NCI-H748 (cell line): ENCODE measurements around the gene EVI2A.
"Not testable (repeated sequence)": the region's sequence is repeated elsewhere in the genome, so short reads cannot be mapped to it uniquely, and the experiment has no call there.

Experiments used
- DNase-seq: peaks from one replicate; lab custom pipeline; 2025; ENCODE audit not compliant: unreplicated experiment; lab: John Stamatoyannopoulos, UW

Gene EVI2A

GRCh38 chr17:31313982-31314781, 7.2 kb downstream of the EVI2A start, which contains the start of gene EVI2B:
TSS of gene EVI2B (minus strand) at chr17:31314054. CDS start at chr17:31305609, 8,445 bp downstream.
- DNase-seq = no peak

DNA sequence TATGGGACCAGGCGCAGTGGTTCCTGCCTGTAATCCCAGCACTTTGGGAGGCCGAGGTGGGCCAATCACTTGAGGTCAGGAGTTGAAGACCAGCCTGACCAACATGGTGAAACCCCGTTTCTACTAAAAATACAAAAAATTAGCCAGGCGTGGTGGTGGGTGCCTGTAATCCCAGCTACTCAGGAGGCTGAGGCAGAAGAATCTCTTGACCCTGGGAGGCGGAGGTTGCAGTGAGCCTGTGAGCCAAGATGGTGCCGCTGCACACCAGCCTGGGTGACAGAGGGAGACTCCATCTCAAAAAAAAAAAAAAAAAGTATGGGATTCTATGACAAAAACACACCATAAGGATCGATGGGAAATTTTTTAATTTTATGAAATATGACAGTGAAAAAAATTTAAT, 9.2 kb downstream of the EVI2A start:
- DNase-seq = not testable (repeated sequence)

GRCh38 chr17:31311526-31311925, 9.9 kb downstream of the EVI2A start:
- DNase-seq = no peak

DNA sequence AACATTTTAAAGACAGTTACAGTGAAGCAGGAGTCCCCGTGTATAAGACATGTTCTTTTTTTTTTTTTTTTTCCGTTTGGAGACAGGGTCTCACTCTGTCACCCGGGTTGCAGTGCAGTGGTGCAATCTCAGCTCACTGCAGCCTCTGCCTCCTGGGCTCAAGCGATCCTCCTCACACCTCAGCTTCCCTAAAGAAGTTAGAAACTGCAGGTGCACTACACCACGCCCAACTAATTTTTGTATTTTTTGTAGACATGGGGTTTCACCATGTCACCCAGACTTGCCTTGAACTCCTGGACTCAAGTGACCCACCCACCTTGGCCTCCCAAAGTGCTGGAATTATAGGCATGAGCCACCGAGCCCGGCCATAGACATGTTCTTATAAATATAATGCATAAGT, 10.5 kb downstream of the EVI2A start:
- DNase-seq = no peak

DNA sequence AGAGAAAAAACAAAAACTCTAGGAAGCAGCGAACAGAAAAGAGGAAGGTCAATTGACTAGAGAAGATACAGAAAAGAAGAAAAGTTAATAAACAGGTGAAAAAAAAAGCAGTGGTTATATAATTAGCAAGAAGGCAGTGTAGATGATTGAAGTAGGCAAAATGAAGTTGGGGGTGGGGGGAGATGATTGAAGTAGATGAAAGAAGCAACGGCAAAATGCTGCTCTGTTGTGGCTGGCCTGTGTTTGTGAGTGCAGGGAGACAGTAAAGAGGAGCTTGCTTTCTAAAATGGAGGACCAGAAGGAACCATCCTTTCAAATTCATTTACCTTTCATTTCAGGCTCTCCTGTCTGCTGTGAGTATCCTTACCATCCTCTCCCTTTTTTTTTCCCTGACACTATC, 11.2 kb downstream of the EVI2A start:
- DNase-seq = no peak

DNA sequence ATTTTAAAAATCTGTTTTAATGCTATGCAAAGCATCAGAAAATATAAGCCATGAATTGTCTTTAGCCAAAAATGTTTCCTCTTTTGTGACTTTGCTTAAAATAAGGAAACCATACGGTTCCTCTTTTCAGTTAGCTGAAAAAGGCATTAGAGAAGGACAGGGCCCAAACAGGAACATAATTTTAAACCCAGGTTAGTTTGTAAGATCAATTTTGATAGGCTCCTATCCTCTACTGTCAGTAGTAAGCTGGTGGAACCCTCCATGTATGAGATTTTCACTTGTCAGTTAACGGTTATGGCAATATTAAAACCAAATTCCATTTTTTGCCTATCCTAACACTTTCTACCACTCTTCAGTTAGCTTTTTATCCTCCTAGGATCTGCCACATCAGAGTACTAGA, 11.9 kb downstream of the EVI2A start:
- DNase-seq = no peak

DNA sequence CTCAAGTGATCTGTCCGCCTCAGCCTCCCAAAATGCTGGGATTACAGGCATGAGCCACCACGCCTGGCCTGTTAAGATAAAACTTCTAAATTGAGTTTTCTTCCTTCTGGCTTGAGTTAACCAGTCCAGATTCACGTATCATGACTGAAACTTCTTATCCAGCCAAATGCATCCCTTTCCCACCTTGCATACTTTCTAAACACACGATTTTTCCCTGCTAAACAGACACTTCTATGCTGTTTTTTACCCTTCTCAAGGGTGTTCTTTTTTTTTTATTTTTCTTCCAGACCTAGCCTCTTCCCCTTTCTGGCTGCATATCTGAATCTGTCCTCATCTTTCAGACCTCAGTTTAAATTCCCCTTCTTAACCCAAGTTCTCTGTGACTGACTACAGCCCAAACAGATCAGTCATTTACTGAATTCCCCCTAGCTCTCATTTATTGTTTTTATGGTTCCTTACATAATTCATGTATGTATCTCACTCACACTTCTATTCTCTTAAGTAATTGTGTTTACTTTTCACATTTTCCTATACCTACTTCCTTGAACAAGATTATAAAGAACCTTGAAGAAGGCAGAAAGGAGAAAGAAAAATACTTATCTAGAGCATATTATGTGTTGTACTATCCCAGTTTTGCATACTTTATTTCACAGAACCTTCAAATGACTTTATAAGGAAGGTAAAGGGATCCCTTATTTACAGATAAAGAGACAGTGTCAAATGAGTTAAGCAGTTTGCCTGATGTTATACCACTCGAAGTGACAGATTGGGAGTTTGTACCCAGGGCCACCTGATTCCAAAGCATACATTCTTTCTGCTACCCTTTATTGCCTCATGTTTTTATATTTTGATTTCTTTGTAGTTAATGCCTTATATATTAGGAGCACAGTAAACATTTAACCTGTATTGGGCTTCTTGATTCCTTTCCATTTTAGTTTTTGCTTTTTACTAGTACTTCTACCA, 12.8 kb downstream of the EVI2A start:
- DNase-seq = no peak

DNA sequence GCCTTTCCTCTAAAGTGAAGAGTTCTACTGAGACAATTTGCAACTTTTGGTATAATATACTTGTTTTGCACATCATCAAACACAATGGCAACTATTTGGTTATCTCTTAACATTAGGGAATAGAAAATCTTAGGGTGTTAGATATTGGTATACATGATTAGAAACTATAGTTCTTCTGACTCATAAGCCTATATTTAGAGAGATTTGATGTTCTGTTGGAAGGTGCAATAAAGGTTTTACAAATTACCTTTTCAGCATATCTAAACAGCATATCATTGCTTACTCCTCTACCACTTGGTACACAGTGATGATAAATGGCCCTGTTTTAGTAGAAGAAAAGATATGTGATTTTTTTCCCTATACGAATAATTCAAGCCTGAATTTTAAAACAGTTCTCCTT, 13.8 kb downstream of the EVI2A start:
- DNase-seq = no peak

DNA sequence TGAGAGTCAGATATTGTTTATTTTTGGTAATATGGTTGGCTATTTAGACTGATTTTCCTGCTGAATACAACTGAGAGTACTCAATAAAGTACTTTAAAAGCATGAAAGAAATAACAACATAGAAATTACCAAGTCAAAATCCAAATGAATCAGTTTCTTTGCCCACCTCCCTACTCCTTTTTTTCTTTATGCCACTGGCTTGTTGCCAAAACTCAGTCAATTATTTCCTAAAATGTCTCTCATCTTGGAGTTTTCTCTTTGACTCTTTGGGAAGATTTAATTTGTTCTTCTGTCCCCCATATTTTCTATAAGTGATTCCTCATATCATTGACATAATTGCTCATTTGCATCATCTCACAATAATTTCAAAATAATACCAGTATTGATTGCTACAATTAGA, 21.8 kb downstream of the EVI2A start:
- no peak for DNase-seq

GRCh38 chr17:31297090-31297489, 24.3 kb downstream of the EVI2A start, which contains the start of gene OMG:
TSS of gene OMG (minus strand) at chr17:31297239. CDS start at chr17:31296331, 908 bp downstream.
- DNase-seq = no peak

DNA sequence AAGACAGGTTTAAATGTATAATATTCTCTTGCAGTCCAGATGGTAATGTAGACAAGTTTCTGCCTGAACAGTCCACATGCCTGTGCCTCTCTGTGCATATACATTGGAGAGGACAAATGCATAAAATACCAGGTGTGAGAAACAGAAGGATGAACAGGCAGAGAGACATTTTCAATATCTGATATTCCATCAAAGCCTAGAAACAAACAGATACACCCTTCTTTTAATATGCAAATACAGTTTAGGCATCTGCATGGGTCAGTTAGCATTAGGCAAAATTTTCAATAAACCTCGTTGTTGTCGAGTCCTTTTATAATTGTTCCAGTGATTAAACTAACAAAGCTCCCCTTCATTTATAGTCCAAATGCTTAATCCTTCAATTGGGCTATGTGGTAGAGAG, 25.3 kb downstream of the EVI2A start:
- DNase-seq = no peak

- DNase-seq = no peak
These were observed 25.9 kb downstream of the EVI2A start for GRCh38 chr17:31295489-31295871.

DNA sequence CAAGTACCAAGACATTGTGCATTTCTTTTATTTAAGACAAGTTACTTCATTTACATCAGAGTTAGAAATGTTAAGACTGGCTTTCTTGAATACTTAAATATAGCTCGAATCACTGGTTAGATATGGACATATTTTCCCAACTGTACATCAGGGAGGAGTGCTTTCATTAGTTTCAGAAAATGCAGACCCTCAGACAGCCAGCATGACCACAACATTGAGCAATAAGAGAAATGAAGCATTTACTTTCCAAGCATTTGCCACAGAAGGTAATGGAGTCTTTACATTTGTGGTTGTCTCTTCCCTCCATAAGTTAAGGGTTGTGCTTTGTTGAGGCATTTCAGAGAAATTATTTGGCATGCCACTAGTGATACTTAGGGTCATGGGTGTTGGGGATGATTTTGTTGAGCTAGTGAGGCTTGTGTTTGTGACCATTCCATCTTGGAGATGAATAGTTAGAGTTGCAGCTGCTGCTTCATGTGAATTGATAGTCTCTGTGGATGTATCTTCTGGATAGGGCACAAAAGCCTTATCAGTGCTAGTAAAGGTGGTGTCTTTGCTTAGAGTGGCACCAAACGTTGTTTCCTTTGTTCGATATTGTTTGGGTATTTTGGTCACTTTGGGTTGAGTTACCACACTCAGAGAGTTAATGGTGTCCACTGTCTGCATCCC, 26.5 kb downstream of the EVI2A start:
- DNase-seq = no peak

- DNase-seq = no peak
These were observed 27.2 kb downstream of the EVI2A start for GRCh38 chr17:31294231-31294630.

DNA sequence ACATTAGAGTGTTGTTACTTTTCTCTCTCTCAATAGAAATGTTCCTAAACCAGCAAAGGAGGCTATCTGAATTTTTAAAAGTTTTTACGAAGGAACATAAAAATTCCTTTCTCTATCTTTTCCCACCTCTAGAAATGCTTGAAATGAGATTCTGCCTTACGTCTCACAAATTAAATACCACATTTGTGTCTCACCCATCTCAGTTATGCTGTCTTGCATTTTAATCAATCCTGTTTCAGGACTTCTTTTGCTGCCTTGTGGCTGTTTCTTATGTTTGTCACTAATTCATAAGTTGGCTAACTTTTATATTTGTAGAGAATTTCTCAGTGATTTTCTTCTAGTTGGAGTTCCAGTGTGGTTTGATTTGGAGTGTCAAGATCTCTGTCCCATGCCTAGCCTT, 27.8 kb downstream of the EVI2A start:
- DNase-seq = no peak

GRCh38 chr17:31291820-31292219, 29.6 kb downstream of the EVI2A start:
- no peak for DNase-seq

DNA sequence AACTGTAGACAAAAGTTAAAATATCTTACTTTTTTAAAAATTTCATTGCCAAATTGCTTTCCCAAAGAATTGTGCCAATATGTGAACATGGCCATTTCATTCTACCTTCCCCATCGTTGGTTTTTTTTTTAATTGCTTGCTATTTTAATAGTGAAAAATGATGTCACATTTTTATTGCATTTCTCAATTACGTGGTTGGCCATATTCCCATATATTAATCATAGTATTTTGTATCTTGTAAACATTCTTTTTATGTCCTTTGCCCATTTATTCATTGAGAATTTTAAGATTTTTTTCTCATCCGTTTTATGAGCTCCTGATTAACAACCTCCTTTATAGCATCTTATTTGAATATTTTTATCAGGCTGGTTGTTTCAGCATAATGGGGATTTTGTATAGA, 31.6 kb downstream of the EVI2A start:
- DNase-seq = no peak

GRCh38 chr17:31287932-31288331, 33.5 kb downstream of the EVI2A start:
- DNase-seq = not testable (repeated sequence)

DNA sequence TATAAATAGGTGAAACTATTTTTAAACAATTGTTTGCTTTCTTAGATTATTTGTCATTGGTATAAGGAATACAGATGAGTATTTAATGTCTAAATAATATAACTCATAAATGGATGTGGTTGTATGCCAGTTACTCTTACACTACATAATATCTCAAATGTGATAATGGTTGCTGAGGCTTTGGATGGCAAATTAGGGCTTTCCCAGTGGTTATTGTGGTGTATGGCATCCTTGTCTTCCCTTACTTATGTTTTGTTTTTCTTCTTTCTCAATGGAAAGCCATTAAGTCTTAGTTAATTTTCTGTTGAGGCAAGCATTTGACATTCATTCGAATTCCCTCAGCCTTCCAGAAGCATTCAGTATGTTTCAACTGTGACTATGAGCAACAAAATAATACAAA, 34.8 kb downstream of the EVI2A start:
- no peak for DNase-seq

DNA sequence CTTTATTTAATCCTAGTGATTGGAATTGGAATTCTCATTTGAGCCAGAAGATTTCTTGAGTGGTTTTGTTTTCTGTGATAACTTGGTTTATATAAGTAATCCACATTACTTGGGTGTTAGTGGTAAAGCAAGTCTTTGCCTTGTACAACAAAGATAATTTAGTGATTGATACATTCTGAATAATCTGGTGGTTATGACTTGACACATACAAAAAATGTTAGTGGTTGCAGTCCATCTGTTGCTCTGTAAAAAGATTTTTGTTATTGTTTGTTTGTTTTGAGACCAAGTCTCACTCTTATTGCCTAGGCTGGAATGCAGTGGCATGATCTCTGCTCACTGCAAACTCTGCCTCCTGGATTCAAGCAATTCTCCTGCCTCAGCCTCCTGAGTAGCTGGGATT, 37.6 kb downstream of the EVI2A start:
- DNase-seq = no peak

DNA sequence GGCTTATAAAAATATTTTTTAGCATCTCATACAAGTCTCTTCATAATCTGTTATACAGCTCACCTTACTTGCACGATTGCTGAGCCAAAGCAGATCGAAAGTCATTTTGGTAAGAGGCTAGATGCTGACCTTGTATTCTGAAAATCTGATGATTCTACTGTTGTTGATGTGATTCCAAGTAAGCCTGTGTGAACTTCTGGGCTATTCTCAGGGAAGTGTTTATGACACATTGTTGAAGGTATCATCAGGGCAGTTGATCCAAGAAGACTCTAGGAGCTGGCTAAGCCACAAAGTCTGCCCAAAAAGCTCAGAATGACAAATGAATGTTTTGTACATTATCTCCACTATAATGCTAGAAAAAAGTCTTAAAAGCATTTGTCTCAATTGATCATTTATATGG, 40.4 kb downstream of the EVI2A start:
- DNase-seq = no peak
